ENCODE results near the gene SLC25A29. TPM values are rescaled to one million over a fixed set of nuclear protein-coding genes. Genes with fewer than 3 reads are reported as not detected.

SLC25A29 gene
- polyA plus RNA-seq, 1 donor (not counting 4 experiments of a cell fraction or from before 2014, with no cell fraction given) = 16.3 TPM

- H2AFZ ChIP-seq (ENCODE audit: control insufficient read depth, low read length) = no peak overlapping the region
- H3K36me3 ChIP-seq (ENCODE audit: control insufficient read depth in 2 of 2, extremely low read depth in 1 of 2, insufficient read depth in 2 of 2, low read length in 2 of 2) = peaks cover 2 to 3% of the 10 kb centered on the region in 2 experiments
- dilution Hi-C loops (cut with MboI; ENCODE audit: extremely low pct_ligation_motif_present, low sequenced_read_pairs) = no loop called here
- no peaks in the 10 kb centered on the region for H3K79me2 ChIP-seq (ENCODE audit: control insufficient read depth, insufficient read depth, low read length)
- FAIRE-seq (no peak), DNase-seq (ENCODE audit: low read depth, low spot score) (no peak)
- no peaks in the 10 kb centered on the region for H3K9me3 ChIP-seq (ENCODE audit: control insufficient read depth, low read depth, low read length)
- no peaks in the 10 kb centered on the region for H3K4me1 ChIP-seq (ENCODE audit: control insufficient read depth, extremely low read depth, insufficient read depth, low read length)
- H3K4me2 ChIP-seq (ENCODE audit: control insufficient read depth, extremely low read depth, insufficient read depth, low read depth, low read length) = no peak overlapping the region
- peaks cover 2% of the 10 kb centered on the region for H3K27me3 ChIP-seq (ENCODE audit: control insufficient read depth, extremely low read depth, insufficient read depth, low read length)
- H3K4me3 ChIP-seq (ENCODE audit: control insufficient read depth in 2 of 3, extremely low read depth in 1 of 3, insufficient read depth in 2 of 3, low read depth in 1 of 3, low read length in 3 of 3) = no peak overlapping the region
- no peak overlapping the region for H3K9ac ChIP-seq (ENCODE audit: control insufficient read depth, extremely low read depth, insufficient read depth, low read length)
- H3K27ac ChIP-seq (ENCODE audit: control insufficient read depth, insufficient read depth, low read length) = no peak overlapping the region
- H4K20me1 ChIP-seq (ENCODE audit: control insufficient read depth, extremely low read depth, insufficient read depth, low read length) = no peaks in the 10 kb centered on the region
- H3K9me1 ChIP-seq (ENCODE audit: control insufficient read depth, extremely low read depth, insufficient read depth, low read length) = no peaks in the 10 kb centered on the region
- TF ChIP-seq EZH2 (IDR thresholded peaks at IDR 0.05; ENCODE audit: low read length) = no peak
- TF ChIP-seq CTCF (optimal IDR thresholded peaks at IDR 0.05 in 1 of 3, IDR thresholded peaks at IDR 0.05 in 1 of 3, conservative IDR thresholded peaks at IDR 0.05 in 1 of 3; ENCODE audit: extremely low read depth in 1 of 3, insufficient read depth in 2 of 3, low read length in 3 of 3) = no peak
Measured at GRCh38 chr14:100329233-100330006, 23.2 kb upstream of the SLC25A29 start.

GRCh38 chr14:100328495-100329163 lies 22.4 kb upstream of the SLC25A29 start:
- H3K4me1 ChIP-seq (ENCODE audit: control insufficient read depth, extremely low read depth, insufficient read depth, low read length) = no peaks in the 10 kb centered on the region
- no peak overlapping the region for H2AFZ ChIP-seq (ENCODE audit: control insufficient read depth, low read length)
- H3K9ac ChIP-seq (ENCODE audit: control insufficient read depth, extremely low read depth, insufficient read depth, low read length) = no peak overlapping the region
- H3K9me3 ChIP-seq (ENCODE audit: control insufficient read depth, low read depth, low read length) = no peaks in the 10 kb centered on the region
- TF ChIP-seq EZH2 (IDR thresholded peaks at IDR 0.05; ENCODE audit: low read length) = no peak
- no peak for TF ChIP-seq CTCF (optimal IDR thresholded peaks at IDR 0.05 in 1 of 3, IDR thresholded peaks at IDR 0.05 in 1 of 3, conservative IDR thresholded peaks at IDR 0.05 in 1 of 3; ENCODE audit: extremely low read depth in 1 of 3, insufficient read depth in 2 of 3, low read length in 3 of 3)
- no peak overlapping the region for H3K4me3 ChIP-seq (ENCODE audit: control insufficient read depth in 2 of 3, extremely low read depth in 1 of 3, insufficient read depth in 2 of 3, low read depth in 1 of 3, low read length in 3 of 3)
- DNase-seq (ENCODE audit: low read depth, low spot score) (no peak), FAIRE-seq (no peak)
- no peaks in the 10 kb centered on the region for H3K9me1 ChIP-seq (ENCODE audit: control insufficient read depth, extremely low read depth, insufficient read depth, low read length)
- H3K4me2 ChIP-seq (ENCODE audit: control insufficient read depth, extremely low read depth, insufficient read depth, low read depth, low read length) = no peak overlapping the region
- peaks cover 0 to 3% of the 10 kb centered on the region in 2 experiments for H3K36me3 ChIP-seq (ENCODE audit: control insufficient read depth in 2 of 2, extremely low read depth in 1 of 2, insufficient read depth in 2 of 2, low read length in 2 of 2)
- peaks cover 2% of the 10 kb centered on the region for H3K27me3 ChIP-seq (ENCODE audit: control insufficient read depth, extremely low read depth, insufficient read depth, low read length)
- dilution Hi-C loops (cut with MboI; ENCODE audit: extremely low pct_ligation_motif_present, low sequenced_read_pairs) = no loop called here
- no peaks in the 10 kb centered on the region for H3K79me2 ChIP-seq (ENCODE audit: control insufficient read depth, insufficient read depth, low read length)
- no peaks in the 10 kb centered on the region for H4K20me1 ChIP-seq (ENCODE audit: control insufficient read depth, extremely low read depth, insufficient read depth, low read length)
- no peak overlapping the region for H3K27ac ChIP-seq (ENCODE audit: control insufficient read depth, insufficient read depth, low read length)
